22Rv1 (cell line): ENCODE measurements around the gene NOP53.
A peak's percentile ranks its signal among the peaks of the same experiment; 100 is the strongest.

Source experiments
- H3K27ac ChIP-seq: fragments of 450-650 bp; 2 replicates; pipeline ENCODE4 v1.5.1; 2017
- ZFX ChIP-seq: fragments of 450-650 bp; IDR thresholded peaks from 2 replicates; pipeline ENCODE4 v1.6.1; 2017; ENCODE audit warnings: antibody characterized with exemption, borderline replicate concordance
- TF ChIP-seq, protein P1 (sequence below): fragments of 450-650 bp; IDR thresholded peaks from 2 replicates; pipeline ENCODE4 v1.5.1; 2017; ENCODE audit warnings: mild to moderate bottlenecking

NOP53 gene

DNA sequence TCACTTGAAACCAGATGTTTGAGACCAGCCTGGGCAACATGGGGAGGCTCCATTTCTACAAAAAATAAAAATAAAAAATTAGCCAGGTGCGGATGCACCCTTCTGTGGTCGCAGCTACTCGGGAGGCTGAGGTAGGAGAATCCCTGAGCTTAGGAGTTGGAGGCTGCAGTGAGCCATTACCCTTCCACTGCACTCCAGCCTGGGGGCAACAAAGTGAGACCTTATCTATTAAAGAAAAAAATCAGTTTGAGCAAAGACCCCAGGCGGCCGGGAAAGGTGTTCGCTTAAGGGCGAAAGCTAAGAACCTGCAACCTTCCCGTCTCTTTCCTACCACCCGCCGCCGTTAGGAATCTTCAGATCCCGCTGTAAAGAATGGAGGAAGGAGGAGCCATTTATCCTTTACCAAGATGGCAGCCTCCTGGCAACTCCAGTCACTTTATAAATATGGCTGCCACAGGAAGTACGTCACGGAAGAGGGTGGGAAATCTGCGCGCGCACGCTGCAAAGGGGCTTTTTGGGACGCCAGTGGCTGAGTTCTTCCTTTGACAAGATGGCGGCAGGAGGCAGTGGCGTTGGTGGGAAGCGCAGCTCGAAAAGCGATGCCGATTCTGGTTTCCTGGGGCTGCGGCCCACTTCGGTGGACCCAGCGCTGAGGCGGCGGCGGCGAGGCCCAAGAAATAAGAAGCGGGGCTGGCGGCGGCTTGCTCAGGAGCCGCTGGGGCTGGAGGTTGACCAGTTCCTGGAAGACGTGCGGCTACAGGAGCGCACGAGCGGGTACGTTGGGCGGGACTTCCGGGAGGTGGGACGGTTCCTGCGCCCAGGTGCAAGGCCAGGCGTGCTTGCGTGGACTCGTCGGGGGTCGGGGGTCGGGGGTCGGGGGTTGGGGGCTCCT lies at the start of gene NOP53:
Gene NOP53, plus strand, starts transcription at position 537 of the 892 bp plus-strand sequence. Its CDS starts 14 bp downstream, at position 551.
- H3K27ac ChIP-seq, result peak within 1 kb of the TSS; percentile 81
- TF ChIP-seq ZFX, result no peak
- TF ChIP-seq, protein P1, sequence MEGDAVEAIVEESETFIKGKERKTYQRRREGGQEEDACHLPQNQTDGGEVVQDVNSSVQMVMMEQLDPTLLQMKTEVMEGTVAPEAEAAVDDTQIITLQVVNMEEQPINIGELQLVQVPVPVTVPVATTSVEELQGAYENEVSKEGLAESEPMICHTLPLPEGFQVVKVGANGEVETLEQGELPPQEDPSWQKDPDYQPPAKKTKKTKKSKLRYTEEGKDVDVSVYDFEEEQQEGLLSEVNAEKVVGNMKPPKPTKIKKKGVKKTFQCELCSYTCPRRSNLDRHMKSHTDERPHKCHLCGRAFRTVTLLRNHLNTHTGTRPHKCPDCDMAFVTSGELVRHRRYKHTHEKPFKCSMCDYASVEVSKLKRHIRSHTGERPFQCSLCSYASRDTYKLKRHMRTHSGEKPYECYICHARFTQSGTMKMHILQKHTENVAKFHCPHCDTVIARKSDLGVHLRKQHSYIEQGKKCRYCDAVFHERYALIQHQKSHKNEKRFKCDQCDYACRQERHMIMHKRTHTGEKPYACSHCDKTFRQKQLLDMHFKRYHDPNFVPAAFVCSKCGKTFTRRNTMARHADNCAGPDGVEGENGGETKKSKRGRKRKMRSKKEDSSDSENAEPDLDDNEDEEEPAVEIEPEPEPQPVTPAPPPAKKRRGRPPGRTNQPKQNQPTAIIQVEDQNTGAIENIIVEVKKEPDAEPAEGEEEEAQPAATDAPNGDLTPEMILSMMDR, result no peak

DNA sequence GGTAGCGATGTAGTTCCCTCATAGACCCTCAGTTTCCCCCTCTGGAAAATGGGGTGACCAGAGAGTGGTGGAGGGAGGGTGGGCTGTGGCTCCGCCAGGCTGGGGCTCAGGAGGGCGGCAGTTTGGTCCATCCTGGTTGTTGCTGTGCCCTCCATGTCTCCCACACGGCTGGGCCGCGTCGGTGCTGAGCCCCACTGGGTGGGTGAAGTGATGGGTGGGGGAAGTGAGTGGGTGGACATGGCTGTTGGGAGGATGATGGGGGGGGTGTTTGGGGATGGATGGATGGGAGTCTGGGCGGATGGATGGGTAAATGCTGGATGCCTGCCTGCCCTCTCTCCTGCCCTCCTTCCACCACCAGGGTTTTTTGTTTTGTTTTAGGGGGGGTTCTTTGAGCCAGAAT lies 48.7 kb upstream of the NOP53 start:
- TF ChIP-seq, protein P1, result no peak
- no peak for TF ChIP-seq ZFX
- no peak overlapping the region for H3K27ac ChIP-seq

DNA sequence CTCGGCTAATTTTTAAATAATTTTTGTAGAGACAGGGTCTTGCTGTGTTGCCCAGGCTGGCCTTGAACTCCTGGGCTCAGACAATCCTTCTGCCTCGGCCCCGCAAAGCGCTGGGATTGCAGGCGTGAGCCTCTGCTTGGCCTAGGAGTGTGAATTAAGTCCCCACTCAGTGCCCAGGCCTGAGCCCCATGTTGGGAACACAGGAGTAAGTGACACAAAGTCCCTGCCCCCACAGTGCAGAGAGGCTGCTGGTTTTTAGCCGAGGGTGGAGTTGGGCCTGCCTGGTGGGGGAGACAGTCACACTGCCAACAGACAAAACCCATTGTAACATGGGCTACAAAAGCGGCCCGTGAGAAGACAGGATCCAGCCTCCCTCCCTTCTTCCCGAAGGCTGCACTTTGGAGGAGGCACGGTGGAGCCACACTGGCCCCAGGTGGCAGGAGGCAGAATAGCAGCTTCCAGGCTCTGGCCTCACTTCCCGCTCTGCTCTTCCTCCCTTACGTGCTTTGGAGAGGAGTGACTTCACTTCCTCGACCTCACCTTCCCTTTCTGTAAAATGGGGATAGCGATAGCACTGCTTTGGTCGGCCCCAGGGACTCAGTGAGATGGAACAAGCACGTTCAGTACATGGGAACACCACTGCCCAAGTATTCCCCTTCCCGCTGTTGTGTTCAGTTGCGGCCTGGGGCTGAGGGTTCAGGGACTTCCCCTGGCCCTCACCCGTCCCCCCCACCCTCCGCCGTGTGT lies 47.3 kb upstream of the NOP53 start:
- H3K27ac ChIP-seq, result peak overlapping the region; percentile 55
- TF ChIP-seq, protein P1, result peak; percentile 95
- no peak for TF ChIP-seq ZFX

DNA sequence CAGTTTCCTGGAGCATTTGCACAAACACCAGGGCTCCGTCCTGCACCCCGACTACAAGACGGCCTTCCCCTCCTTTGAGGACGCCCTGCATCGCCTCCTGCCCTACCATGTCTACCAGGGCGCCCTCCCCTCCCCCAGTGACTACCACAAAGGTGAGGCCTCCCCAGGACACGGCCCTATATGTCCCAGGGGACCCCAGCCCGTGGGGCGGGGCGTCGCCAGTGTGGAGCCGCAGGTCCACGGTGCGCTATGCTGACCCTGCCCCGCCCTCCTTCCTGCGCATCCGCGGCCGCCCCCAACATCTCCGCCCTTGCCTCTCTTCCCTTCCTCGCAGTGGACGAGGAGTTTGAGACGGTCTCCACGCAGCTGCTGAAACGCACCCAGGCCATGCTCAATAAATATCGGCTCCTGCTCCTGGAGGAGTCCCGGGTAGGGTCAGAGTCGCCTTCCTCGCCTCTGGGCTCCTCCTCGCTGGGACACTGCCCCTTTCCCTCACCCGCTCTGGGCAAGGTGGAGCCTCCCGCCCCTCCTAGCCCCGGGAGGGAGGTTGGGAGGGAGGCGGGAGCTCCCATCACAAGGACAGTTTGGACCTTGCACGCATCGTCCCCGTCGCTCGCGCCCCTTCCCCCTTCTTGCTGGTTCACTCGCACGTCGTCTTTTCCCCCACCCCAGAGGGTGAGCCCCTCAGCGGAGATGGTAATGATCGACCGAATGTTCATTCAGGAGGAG lies 46.6 kb upstream of the NOP53 start:
- H3K27ac ChIP-seq, result no peak overlapping the region; the same call in 1 of the 2 replicates
- no peak for TF ChIP-seq ZFX
- TF ChIP-seq, protein P1, result no peak

DNA sequence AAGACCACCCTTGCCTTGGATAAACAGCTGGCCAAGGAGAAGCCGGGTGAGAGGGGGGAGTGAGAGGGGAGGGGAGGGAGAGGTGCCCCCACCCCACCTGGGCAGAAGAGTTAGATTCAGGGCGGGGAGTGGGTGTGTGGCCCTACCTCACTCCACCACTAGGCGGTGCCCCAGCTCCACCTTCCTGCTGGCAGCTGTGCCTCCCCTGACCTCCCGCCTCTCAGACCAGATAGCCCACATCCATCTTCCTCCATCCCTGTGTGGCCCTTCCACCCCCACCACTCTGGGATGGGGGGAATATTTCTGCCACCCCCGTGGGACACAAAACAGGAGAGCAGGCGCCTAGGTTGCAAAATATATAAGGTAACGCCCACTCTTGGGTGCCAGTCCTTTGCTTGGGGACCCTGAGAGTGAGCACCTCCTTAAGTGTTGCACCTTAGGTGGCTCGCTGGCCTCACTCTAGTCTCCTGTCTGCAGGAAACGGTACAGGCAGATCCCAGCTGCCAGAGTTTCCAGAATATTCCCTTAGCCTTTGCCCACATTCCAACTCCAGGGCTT lies 45.9 kb upstream of the NOP53 start:
- no peak overlapping the region for H3K27ac ChIP-seq
- TF ChIP-seq, protein P1, result peak; percentile 93
- TF ChIP-seq ZFX, result no peak

DNA sequence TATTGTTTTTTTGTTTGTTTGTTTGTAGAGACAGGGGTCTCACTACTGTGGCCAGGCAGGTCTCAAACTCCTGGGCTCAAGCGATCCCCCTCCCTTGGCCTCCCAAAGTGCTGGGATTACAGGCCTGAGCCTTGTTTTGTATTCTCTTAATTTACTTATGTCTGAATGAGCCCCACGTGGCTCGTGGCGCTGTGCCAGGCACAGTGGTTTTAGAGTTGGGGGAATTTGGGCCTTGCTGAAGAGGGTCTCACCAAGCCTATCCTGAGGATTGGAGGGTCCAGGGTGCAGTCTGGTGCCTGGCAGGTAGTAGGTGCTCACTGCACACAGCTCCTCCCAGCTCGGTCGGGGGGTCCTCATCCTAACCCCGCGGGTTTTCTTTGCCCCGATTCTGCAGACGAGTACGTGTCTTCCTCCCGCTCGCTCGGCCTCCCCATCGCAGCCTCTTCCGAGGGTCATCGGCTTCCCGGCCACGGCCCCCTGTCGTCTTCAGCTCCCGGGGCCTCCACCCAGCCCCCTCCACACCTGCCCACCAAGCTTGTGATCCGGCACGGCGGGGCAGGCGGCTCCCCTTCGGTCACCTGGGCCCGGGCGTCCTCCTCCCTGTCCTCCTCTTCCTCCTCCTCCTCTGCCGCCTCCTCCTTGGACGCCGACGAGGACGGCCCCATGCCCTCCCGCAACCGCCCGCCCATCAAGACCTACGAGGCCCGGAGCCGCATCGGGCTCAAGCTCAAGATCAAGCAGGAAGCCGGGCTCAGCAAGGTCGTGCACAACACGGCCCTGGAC lies 44.2 kb upstream of the NOP53 start:
- no peak overlapping the region for H3K27ac ChIP-seq
- no peak for TF ChIP-seq ZFX
- TF ChIP-seq, protein P1, result no peak
